Stimulated activated CD4-positive, alpha-beta T cell treated with anti-CD3 and anti-CD28 coated beads, Interleukin-4, amount 100 ng/mL, for 24 hours (primary cell): ENCODE measurements around the gene ADD2.
A peak's percentile ranks its signal among the peaks of the same experiment; 100 is the strongest.
"Not testable (repeated sequence)": the region's sequence is repeated elsewhere in the genome, so short reads cannot be mapped to it uniquely, and the experiment has no call there.

Experiments
- DNase-seq: peaks from one replicate; pipeline ENCODE4 v3.0.0-alpha.2; 2020

The ADD2 gene

DNA sequence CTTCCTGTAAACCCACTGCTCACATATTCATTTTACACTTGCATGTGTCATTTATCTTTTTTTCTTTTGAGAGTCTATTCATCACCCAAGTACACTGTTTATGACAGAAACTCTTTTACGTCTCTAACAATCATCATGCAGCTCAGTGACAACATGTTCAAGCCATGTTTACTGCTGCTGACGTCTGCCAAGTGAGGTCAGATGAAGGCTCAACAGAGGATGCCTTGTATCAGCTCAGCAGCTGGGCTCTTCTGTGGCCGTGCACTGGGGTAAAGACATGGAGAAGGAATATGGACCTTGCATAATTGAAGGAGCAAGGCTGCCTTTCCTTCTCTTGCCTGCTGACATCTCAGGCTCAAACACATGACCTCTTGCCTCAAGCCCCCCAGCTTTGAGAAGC, 99.6 kb downstream of the ADD2 start:
- no peak for DNase-seq

DNA sequence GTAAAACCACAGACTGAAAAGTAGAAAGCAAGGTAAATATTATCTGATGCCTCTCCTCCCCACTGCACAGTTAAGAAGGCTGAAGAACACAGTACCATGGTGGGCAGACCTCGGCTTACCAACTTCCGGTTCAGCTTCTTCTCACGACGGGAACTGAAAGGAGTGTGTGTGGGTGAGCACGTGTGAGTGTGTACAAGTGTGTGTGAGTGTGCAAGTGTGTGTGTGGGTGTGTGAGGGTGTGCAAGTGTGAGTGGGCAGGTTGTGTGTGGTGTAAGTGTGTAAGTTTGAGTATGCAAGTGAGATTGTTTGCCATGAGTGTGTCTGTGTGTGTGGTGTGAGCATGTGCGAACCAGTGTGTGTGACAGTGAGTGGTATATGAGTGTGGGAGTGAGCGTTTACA, 103.5 kb downstream of the ADD2 start:
- no peak for DNase-seq

DNA sequence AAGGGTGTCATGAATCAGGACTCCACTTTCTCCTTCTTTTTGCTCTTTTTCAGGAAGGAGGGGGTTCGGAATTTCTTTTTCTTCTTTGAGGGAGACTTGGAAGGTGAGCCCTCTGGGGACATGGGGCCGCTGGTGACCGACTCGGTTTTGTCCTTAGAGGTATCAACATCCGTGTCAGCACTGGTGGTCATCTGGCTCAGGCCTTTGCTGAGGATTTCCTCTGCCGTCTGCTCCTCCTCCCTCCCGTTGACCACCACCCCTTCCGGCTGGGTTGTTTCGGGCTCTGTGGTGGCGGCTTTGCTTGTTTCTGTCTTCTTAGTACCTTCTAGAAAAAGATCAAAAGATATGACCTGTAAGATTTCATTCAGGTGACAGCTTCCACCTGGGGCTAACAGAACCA, 104.6 kb downstream of the ADD2 start:
- no peak for DNase-seq

DNA sequence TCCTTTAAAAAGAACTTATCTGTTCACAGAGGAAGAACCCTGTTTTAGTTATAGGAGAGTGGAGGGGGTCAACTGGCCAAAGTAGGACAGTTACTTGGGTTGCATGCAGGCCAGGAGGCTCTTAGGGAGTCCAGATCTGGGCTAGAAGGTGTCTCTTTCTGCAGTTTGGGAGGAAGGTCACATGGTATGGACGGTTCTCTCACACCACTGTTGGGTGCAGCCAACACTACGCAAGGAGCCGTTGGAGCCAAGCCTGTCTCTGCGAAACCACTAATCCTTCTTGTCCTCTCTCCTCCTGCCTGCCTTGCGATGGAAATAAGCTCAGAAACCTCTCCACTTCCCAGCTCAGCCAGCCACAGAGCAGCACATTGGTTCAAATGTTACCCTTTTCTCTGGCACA, 108.4 kb downstream of the ADD2 start:
- no peak for DNase-seq

DNA sequence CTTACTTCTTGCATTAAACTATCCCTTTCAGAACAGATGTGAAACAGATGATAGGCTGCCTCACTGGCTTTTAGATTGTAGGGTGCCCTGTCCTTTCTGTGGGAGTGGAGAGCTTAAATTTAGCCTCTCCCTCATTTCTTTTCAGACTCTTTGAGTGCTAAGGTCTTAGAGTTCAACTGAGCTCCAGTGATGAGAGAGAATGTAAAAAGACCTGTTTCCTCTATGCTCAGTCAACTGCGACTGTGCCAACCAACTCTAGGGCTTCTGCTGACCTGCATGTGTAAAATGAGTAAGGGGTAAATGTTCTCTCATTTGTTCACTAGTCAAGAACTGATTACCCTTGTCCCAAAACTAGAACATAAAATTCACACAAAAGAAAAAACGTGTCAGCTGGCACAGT, 109.5 kb downstream of the ADD2 start:
- DNase-seq, result no peak

DNA sequence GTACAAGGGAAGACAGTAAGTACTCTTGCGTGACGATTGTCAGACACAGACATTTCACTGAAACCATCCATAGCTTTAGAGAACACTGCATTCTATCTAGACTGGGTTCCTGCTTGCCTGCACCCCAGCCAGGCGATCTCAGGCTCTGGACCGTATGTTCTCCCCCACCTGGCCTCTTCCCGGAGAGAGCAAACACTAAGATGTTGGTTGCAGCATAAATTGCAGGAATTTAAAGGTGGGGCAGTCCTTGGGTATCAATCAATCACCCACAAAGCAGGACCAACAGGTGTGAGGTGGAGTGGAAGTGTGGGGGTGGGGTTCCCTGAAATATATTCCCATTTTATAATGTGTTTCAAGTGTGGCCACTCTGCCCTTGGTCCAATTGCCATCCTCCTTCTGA, 110.8 kb downstream of the ADD2 start:
- no peak for DNase-seq

DNA sequence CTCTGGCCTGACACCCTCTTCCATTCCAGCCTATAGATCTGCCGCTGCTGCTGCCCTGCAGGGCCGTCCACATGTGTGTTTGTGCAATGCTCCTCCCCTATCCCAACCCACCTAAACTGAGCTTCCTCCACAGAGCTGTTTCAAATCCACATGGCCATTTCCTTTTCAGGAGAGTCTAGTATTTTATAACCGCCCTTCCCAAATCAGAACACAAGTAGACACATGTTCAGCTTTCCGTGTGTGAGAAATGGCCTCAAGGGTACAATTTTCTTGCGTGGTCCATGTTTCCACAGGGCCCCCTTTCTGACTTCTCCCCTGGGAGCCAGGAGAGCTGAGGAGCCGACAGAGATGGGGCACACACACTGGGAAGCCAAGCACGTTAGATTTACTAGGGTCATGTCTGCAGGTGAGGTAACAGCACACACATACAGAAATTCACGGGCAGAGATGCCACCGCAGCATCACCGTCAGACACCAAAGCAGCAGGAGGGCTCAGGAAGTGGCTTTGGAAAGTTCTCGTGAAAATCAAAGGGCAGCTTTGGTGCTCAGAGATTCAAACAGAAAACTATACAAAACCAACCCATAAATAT, 111.5 kb downstream of the ADD2 start:
- no peak for DNase-seq

DNA sequence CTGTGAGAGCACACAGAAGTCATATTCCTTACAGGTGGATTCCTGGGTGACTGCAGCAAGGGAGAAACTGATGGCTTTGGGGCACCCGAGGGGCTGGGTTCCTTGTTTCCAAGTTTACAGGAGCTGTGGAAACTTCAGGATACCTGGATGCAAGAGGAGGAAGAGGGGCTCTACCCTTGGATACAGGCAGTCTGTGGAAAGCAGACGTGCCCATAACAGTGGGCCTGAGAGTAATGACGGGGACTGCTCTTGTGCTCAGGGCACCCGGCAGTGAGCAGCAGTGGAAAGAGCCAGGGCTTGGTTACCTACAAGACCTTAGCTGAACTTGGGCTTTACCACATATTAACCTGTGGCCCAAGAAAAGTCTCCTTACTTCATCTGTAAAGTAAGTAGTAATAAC, 112.2 kb downstream of the ADD2 start:
- DNase-seq, result no peak

DNA sequence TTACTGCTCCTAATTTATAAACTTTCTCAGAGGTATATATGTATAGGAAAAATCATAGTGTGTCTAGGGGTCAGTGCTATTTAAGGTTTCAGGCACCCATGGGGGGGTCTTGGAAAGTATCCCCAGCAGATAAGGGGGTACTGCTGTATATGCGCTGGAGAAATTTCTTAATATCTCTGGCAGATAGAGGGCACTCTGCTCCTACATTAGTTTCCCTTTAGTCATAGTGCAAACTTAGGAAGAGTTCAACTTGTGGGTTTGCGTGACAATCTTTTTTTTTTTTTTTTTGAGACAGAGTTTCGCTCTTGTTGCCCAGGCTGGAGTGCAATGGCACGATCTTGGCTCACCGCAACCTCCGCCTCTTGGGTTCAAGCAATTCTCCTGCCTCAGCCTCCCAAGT, 112.8 kb downstream of the ADD2 start:
- not testable (repeated sequence) for DNase-seq

DNA sequence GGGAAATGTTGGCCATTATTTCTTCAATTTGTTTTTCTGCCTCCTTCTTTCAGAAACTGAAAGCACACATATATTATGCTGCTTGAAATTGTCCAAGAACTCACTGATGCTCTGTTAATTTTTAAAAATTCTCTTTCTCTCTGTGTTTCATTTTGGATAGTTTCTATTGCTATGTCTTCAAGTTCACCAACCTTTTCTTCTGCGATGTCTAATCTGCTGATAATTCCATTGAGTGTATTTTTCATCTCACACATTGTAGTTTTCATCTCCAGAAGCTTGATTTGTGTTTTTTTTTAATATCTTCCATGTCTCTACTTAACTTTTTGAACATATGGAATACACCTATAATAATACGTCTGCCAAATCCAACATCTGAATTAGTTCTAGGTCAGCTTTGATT, 116.3 kb downstream of the ADD2 start:
- DNase-seq, result no peak

DNA sequence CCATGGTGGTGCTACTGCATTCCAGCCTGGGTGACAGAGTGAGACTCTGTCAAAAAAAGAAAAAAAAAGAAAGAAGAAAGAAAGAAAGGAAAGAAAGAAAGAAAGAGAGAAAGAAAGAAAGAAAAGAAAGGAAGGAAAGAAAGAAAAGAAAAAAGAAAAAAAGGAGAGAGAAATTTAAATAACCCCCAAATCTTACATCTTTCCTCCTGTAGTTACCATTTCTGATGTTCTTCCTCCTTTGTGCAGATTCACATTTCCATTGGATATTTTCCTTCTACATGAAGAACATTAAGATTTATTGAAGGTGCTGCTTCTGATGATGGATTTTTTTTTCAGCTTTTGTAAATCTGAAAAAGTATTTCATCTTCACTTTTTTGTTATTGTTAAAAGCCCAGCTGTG, 117.0 kb downstream of the ADD2 start:
- DNase-seq, result no peak

DNA sequence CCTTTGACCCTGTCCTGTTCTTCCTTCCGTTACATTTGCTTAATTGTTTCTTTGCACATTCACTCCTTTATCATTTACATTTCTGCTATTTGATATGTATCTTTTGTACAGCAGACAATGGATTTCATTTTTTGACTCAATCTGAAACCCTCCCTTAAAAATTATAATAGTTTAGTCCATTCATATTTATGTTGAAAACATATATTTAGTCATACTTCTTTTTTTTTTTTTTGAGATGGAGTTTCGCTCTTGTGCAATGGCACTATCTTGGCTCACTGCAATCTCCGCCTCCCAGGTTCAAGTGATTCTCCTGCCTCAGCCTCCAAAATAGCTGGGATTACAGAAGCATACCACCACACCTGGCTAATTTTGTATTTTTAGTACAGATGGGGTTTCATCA, 119.0 kb downstream of the ADD2 start:
- DNase-seq, result no peak

DNA sequence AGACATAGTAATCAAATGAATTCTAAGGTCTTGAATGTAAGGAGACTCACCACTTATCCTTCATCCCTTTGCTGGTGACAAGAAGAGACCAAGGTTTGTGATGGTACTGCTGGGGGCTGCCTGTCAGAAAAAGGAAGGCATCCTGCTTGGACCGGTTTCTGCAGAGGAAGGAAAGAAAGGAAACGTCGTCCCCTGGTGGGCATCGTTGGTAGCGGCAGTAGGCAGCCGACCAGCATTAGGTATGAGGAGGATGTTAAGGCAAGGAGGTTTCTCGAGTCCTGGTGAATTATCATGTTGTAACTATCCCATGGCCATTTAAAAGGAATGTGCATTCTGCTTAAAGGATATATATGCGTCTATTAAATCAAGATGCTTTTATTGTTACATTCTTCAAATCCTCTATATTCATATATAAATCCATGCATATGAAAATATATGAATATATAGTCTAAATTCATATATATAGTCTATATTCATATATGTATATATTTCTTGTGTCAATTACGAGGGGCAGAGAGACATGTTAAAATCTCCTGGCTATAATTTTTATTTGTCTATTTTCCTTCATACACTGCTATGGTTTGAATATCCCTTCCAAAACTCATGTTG, 120.0 kb downstream of the ADD2 start:
- peak; percentile 75 for DNase-seq

DNA sequence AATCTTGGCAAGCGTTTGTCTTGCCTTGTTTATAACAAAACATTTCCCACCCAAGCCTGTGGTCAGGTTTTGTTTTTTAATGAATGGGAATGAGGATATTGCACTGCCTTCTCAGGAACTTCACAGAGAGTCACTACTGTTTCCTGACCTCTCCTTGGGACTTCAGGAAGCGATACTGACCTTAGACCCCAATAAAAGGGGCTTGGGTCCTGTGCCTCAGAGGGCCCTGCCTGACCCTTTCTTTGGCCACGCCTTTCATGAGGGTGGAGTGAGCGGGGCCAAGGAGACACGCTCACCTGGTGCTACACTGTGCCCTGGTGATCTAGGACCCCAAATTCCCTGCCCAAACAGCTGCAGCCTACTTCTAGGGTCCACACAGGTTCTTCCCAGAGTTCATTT, 121.6 kb downstream of the ADD2 start:
- no peak for DNase-seq

DNA sequence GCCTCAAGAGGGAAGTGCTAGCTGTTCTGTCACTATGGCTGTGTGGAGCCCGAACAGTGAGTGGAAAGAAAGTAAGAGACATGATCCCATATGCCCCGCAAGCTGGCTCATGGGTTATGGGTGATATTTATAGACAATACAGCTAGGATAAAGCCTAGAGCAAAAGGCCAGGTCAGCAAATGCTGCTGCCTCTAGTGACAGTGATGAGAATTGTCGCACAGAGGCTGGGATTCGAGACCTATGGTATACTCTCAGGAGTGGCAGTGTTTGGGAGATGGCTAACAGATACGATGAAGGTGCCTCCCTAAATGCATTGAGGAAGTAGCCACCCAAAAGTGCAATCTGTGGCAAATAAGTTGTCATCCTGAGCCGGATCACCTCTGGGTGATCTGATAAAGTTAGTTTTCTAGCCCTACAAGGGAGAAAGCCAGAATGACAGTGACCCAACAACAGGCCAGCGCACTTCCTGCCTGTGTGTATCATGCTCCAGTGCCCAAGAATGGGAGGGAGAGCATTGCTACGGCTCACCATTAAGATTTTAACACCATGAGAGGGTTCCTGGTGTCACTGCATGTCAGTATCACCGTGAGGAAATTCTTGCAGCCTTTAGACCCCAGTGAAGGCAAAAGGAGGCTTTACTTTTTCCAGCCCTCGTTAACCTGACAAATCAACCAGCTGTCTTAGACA, 122.1 kb downstream of the ADD2 start:
- no peak for DNase-seq

DNA sequence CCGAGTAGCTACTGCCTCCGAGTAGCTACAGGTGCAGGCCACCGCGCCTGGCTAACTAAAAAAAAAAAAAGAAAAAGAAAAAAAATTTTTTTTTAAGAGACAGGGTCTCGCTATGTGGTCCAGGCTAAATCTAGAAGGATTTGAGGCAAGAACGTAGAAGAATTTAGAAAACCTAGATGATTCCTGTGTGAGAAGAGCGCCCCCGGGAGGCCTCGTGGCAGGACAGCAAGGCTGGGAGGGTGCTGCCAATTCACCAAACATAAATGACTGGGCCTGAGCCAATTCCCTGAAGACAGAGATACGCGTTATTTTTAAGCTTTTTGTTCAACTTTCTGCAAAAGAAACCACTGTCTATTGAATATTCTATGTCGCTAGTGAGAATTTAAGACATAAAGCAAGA, 124.3 kb downstream of the ADD2 start:
- DNase-seq, result no peak

DNA sequence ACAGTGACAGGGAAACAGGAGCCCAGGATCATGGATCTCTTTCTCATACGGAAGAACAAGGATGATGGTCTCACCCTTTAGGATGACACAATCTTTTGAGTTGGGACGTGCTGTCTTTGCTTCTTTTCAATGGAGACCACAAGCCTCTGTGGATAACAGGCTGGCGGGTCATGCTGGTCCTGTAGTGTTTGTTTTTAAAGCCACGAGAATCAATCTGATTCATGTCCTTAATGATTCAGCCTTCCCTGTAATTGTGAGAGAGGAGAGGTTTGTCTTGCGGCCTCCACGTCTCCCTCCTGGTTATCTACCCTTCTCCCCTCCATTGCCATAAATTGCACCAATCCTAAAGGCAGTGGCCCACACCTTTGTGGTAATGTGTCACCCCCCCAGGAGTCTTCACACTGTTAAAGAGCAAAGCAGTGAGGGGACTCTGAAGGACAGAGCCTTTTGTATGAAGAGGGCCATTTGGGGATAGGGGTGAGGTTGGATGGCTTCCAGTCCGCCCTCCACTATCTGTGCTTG, 126.7 kb downstream of the ADD2 start:
- DNase-seq, result no peak

DNA sequence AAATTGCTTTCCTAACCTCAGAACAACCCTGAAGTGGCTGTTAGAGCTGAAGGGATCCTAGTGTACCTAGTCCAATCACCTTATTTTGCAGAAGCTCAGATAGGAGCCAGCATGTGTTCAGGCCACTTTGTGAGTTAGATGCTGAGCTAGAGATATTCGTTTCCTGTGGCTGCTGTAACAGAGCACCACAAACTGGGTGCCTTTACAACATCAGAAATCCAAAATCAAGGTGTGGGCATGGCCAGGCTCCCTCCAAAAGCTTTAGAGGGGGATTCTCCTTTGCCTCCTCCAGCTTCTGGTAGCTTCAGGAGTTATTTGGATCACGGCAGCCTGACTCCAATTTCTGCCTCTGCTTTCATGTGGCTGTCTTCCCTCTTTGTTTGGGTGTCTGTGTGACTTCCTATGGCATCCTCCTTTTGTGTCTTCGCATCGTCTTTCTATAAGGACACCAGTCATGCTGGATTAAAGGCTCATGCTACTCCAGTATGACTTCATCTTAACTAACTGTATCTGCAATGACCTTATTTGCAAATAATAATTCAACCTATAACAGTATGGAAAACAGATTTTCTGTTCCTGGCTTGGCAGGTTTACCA, 128.1 kb downstream of the ADD2 start:
- DNase-seq, result no peak

DNA sequence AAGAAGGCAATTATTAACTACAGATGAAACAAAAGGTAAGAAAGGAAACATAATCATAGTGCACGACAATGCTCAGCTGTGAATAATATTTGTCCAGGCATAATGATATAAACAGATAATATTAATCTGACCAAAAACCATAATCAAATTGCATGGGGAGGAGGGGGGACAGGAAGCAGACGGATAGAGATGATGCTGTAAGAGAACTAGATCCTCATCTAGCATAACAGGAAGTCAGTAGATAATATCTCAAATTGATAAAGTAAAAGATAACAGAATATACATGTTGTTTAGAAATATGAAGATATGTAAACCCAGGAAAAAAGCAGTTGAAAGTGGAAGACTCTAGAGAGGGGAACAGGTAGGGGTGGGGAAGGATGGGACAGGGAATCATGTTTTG, 129.4 kb downstream of the ADD2 start:
- no peak for DNase-seq

DNA sequence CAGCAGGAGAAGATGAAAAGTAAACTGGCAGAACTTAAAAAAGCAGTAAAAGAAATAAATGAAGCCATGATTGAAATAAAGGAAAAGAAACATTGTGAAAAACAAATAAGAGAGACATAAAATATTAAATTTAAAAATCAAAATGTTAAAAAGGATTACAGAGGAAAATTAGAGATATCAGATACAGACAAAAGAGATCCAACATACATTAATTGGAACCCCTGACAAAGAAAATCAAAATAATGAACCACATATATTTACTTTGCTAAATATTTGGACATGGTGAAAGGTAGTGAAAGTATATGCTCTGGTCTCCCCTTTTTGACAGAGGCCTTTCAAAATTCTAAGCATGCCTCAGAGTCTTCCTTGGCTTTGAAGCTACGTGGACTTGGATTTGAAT, 134.5 kb downstream of the ADD2 start:
- DNase-seq, result no peak

DNA sequence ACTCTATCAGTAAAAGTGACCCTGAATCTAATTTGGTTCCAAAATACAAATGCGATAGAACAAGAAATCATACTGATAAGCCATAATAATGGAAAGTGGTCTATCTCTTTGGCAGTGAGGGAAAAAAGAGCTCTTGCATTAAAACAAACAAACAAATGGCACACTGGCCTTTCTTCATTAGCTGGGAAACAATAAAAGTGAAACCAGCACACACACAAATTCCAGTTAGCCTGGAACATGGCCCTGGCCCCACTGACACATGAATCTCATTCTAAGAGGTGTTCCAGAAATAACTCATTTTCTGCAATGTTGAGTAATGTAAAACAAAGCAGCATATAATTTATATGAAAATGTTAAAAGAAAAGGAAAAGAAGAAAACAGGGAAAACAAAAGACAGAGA, 135.0 kb downstream of the ADD2 start:
- no peak for DNase-seq

DNA sequence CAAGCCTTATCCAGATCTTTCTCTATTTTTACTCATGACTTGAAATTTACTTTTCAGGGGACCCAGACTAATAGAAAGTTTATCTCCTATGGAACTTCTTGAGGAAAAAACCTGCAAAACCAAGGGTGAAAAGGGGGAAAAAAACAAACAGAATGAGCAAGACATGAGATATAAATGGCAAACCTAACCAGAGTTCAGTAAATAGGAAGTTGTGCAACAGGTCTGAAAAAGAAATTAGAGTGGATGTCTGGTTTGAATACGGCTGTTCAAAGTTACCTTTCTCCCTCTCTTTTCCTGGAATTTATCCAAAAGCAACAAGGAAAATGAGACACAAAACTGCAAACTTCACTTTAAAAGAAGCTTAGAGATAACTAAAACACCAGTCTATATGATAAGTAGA, 135.6 kb downstream of the ADD2 start:
- DNase-seq, result no peak

DNA sequence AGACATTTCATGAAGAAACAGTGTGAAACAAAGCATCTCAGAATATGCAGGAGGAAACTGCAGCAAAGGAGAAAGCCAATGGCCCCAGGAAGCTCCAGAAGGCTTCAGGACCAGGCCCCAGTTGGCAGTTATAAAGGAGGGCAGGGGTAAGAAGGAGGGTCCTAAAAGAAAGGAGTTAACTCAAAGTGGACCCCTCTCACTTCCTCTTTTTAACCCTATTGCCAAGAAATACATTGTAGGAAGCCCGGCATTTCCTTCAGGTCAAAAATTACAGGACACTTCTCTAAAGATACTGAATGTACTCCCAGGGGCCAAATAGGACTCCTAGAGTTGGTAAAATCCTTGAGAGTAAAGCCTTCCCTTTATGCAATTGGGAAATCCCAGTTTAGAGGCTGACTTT, 137.2 kb downstream of the ADD2 start:
- DNase-seq, result no peak

DNA sequence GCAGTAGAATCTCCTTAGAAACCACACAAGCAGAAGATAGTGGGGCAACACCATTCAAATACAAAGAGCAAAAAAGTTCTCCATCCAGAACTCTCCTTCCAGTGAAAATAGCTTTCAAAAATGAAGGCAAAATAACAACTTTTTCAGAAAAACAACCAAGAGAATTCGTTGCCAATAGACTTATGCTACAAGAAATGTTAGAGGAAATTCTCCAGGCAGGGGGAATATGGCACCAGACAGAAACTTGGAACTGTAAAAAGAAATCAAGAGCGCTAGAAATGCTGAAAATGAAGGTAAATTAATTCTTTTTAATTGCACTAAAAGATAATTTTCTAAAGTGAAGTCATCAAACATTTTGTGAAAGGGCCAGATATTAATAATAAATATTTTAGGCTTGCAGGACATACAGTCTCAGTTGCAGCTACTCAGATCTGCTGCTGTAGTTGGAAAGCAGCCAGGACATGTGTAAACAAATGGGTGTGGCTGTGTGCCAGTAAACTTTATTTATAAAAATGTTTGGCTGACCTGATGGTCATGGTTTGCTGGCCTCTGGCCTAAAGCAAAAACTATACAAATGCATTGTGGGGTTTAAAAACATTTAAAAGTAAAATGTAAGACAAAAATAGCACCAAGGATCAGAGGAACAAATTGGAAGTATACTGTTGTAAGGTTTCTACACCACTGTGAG, 140.6 kb downstream of the ADD2 start:
- no peak for DNase-seq
